ENCODE results near the gene TMC2.
A peak's percentile ranks its signal among the peaks of the same experiment; 100 is the strongest.

The TMC2 gene

GRCh38 chr20:2541940-2542339 lies 5.6 kb downstream of the TMC2 start:
- H3K4me3 Mint-ChIP-seq: no peak overlapping the region
- H3K27me3 Mint-ChIP-seq: peaks cover 58% of the 10 kb centered on the region
- H3K9me3 Mint-ChIP-seq: no peaks in the 10 kb centered on the region

GRCh38 chr20:2542361-2542760 lies 6.0 kb downstream of the TMC2 start:
- ATAC-seq (no peak), DNase-seq (no peak)
- no peak overlapping the region for H3K4me3 Mint-ChIP-seq
- no peaks in the 10 kb centered on the region for H3K9me3 Mint-ChIP-seq
- H3K4me1 Mint-ChIP-seq: no peaks in the 10 kb centered on the region
- H3K27ac Mint-ChIP-seq: no peak overlapping the region
- H3K27me3 Mint-ChIP-seq: peaks cover 54% of the 10 kb centered on the region

More at GRCh38 chr20:2541940-2542339, 5.6 kb downstream of the TMC2 start:
- Mint-ChIP-seq H3K4me1 (no peaks in the 10 kb centered on the region), H3K27ac (no peak overlapping the region)
- ATAC-seq (no peak), DNase-seq (no peak)

- Mint-ChIP-seq H3K27ac (no peak overlapping the region), H3K9me3 (no peaks in the 10 kb centered on the region), H3K4me1 (no peaks in the 10 kb centered on the region), H3K4me3 (no peak overlapping the region), H3K27me3 (peaks cover 35% of the 10 kb centered on the region)
- no peak for DNase-seq
- ATAC-seq: no peak
These were observed 7.8 kb downstream of the TMC2 start for GRCh38 chr20:2544211-2544610.

GRCh38 chr20:2545594-2545993 lies 9.2 kb downstream of the TMC2 start:
- no peaks in the 10 kb centered on the region for H3K4me1 Mint-ChIP-seq
- no peak for DNase-seq
- H3K27me3 Mint-ChIP-seq: peaks cover 31% of the 10 kb centered on the region
- H3K9me3 Mint-ChIP-seq: no peaks in the 10 kb centered on the region
- no peak overlapping the region for H3K27ac Mint-ChIP-seq
- no peak overlapping the region for H3K4me3 Mint-ChIP-seq
- ATAC-seq: no peak

- ATAC-seq (no peak), DNase-seq (no peak)
- peaks cover 73% of the 10 kb centered on the region for H3K27me3 Mint-ChIP-seq
- H3K4me1 Mint-ChIP-seq: no peaks in the 10 kb centered on the region
- peak overlapping the region; percentile 35 to 69 for H3K4me3 Mint-ChIP-seq
- no peaks in the 10 kb centered on the region for H3K9me3 Mint-ChIP-seq
- no peak overlapping the region for H3K27ac Mint-ChIP-seq
These were observed 21.7 kb downstream of the TMC2 start for GRCh38 chr20:2557873-2558580.

- Mint-ChIP-seq H3K4me3 (peak overlapping the region; percentile 35 to 69), H3K9me3 (no peaks in the 10 kb centered on the region), H3K27me3 (peaks cover 71% of the 10 kb centered on the region), H3K27ac (no peak overlapping the region), H3K4me1 (no peaks in the 10 kb centered on the region)
- DNase-seq: no peak
- ATAC-seq: no peak
These were observed 22.4 kb downstream of the TMC2 start for GRCh38 chr20:2558581-2559278.

- Mint-ChIP-seq H3K9me3 (no peaks in the 10 kb centered on the region), H3K4me3 (peak overlapping the region in 1 of 2 donors; percentile 18), H3K27me3 (peaks cover 69% of the 10 kb centered on the region), H3K27ac (no peak overlapping the region), H3K4me1 (no peaks in the 10 kb centered on the region)
- ATAC-seq (no peak), DNase-seq (no peak)
These were observed 22.9 kb downstream of the TMC2 start for GRCh38 chr20:2559279-2559626.

- Mint-ChIP-seq H3K27ac (no peak overlapping the region), H3K4me1 (no peaks in the 10 kb centered on the region), H3K9me3 (no peaks in the 10 kb centered on the region), H3K4me3 (no peak overlapping the region), H3K27me3 (peaks cover 69% of the 10 kb centered on the region)
- ATAC-seq (no peak), DNase-seq (no peak)
These were observed 23.3 kb downstream of the TMC2 start for GRCh38 chr20:2559651-2560050.

- ATAC-seq: no peak
- no peaks in the 10 kb centered on the region for H3K4me1 Mint-ChIP-seq
- H3K4me3 Mint-ChIP-seq: no peak overlapping the region
- H3K9me3 Mint-ChIP-seq: no peaks in the 10 kb centered on the region
- DNase-seq: no peak
- H3K27me3 Mint-ChIP-seq: peaks cover 68% of the 10 kb centered on the region
- H3K27ac Mint-ChIP-seq: no peak overlapping the region
These were observed 26.7 kb downstream of the TMC2 start for GRCh38 chr20:2563116-2563515.

- Mint-ChIP-seq H3K27ac (peak overlapping the region in 1 of 2 donors; percentile 84), H3K4me1 (no peaks in the 10 kb centered on the region), H3K27me3 (peaks cover 68% of the 10 kb centered on the region), H3K9me3 (no peaks in the 10 kb centered on the region), H3K4me3 (no peak overlapping the region)
- ATAC-seq (no peak), DNase-seq (no peak)
These were observed 28.0 kb downstream of the TMC2 start for GRCh38 chr20:2564406-2564805.

- H3K27me3 Mint-ChIP-seq: peaks cover 61% of the 10 kb centered on the region
- H3K4me1 Mint-ChIP-seq: peaks cover 5% of the 10 kb centered on the region
- no peak overlapping the region for H3K27ac Mint-ChIP-seq
- no peak overlapping the region for H3K4me3 Mint-ChIP-seq
- ATAC-seq: no peak
- H3K9me3 Mint-ChIP-seq: no peaks in the 10 kb centered on the region
- DNase-seq: no peak
These were observed 39.3 kb downstream of the TMC2 start for GRCh38 chr20:2575682-2576081.

GRCh38 chr20:2576317-2576727 lies 39.9 kb downstream of the TMC2 start:
- no peak for ATAC-seq
- Mint-ChIP-seq H3K9me3 (no peaks in the 10 kb centered on the region), H3K4me1 (peaks cover 5% of the 10 kb centered on the region), H3K27me3 (peaks cover 61% of the 10 kb centered on the region), H3K4me3 (no peak overlapping the region), H3K27ac (no peak overlapping the region)
- DNase-seq: no peak

- ATAC-seq (no peak), DNase-seq (no peak)
- H3K4me3 Mint-ChIP-seq: no peak overlapping the region
- peaks cover 5% of the 10 kb centered on the region for H3K4me1 Mint-ChIP-seq
- no peaks in the 10 kb centered on the region for H3K9me3 Mint-ChIP-seq
- peak overlapping the region in 1 of 2 donors; percentile 35 for H3K27ac Mint-ChIP-seq
- peaks cover 56% of the 10 kb centered on the region for H3K27me3 Mint-ChIP-seq
These were observed 42.3 kb downstream of the TMC2 start for GRCh38 chr20:2578475-2579192.

- Mint-ChIP-seq H3K9me3 (no peaks in the 10 kb centered on the region), H3K4me1 (no peaks in the 10 kb centered on the region), H3K27ac (no peak overlapping the region), H3K4me3 (no peak overlapping the region), H3K27me3 (peaks cover 8% of the 10 kb centered on the region)
- DNase-seq: no peak
- ATAC-seq: no peak
These were observed 49.4 kb downstream of the TMC2 start for GRCh38 chr20:2585811-2586210.

GRCh38 chr20:2593756-2594155 lies 57.4 kb downstream of the TMC2 start:
- ATAC-seq (no peak), DNase-seq (no peak)
- H3K27me3 Mint-ChIP-seq: peaks cover 42% of the 10 kb centered on the region

GRCh38 chr20:2595076-2595475 lies 58.7 kb downstream of the TMC2 start:
- ATAC-seq (no peak), DNase-seq (no peak)
- Mint-ChIP-seq H3K27me3 (peaks cover 49% of the 10 kb centered on the region), H3K4me1 (no peaks in the 10 kb centered on the region), H3K27ac (no peak overlapping the region), H3K9me3 (no peaks in the 10 kb centered on the region), H3K4me3 (no peak overlapping the region)

More at GRCh38 chr20:2593756-2594155, 57.4 kb downstream of the TMC2 start:
- Mint-ChIP-seq H3K4me3 (no peak overlapping the region), H3K4me1 (no peaks in the 10 kb centered on the region), H3K27ac (no peak overlapping the region), H3K9me3 (no peaks in the 10 kb centered on the region)
